H1 (cell line): Measurements from ENCODE around the gene NDUFB8.

ENCODE experiments used
- CBX5 ChIP-seq: fragments of 300-800, 300-1000 bp; sonication (generic); IDR thresholded peaks from 2 replicates; pipeline ENCODE4 v1.7.1; 2016; ENCODE audit warnings: antibody characterized with exemption, low read length, low read depth
- CBX8 ChIP-seq: fragments of 300-800, 300-1000 bp; sonication (generic); IDR thresholded peaks from 2 replicates; pipeline ENCODE4 v1.7.1; 2016; ENCODE audit warnings: low read depth, low read length, borderline replicate concordance
- CTCF ChIP-seq, 3 experiments: IDR thresholded peaks; 1 replicate in 2 of 3; 2 replicates in 1 of 3; pipeline versions ENCODE4 v1.5.1 to v1.6.1; 2011; ENCODE audit warnings: low read length in 3 of 3, mild to moderate bottlenecking in 3 of 3, inconsistent platforms in 2 of 3, low read depth in 1 of 3, moderate library complexity in 1 of 3; ENCODE audit not compliant: insufficient read depth in 1 of 3; ENCODE audit errors: control extremely low read depth in 1 of 3
- EP300 ChIP-seq, 2 experiments: IDR thresholded peaks; 1 replicate in 1 of 2; 2 replicates in 1 of 2; pipeline ENCODE4 v1.6.1; 2011 to 2012; ENCODE audit warnings: low read depth in 2 of 2, low read length in 2 of 2, mild to moderate bottlenecking in 2 of 2, borderline replicate concordance in 1 of 2, inconsistent platforms in 1 of 2, moderate library complexity in 1 of 2
- POLR2A ChIP-seq, 2 experiments: IDR thresholded peaks; 1 replicate in 1 of 2; 2 replicates in 1 of 2; pipeline ENCODE4 v1.6.1; 2011; ENCODE audit warnings: low read depth in 2 of 2, low read length in 2 of 2, mild to moderate bottlenecking in 2 of 2; ENCODE audit errors: control extremely low read depth in 1 of 2
- YY1 ChIP-seq: IDR thresholded peaks from 2 replicates; pipeline ENCODE4 v1.6.1; 2011; ENCODE audit warnings: low read depth, mild to moderate bottlenecking, low read length

GRCh38 chr10:100567826-100568225 is 38.2 kb upstream of the NDUFB8 start:
- TF ChIP-seq CTCF (IDR thresholded peaks at IDR 0.05; ENCODE audit: control extremely low read depth in 1 of 3, insufficient read depth in 1 of 3, low read depth in 1 of 3, low read length in 3 of 3) (no peak), EP300 (IDR thresholded peaks at IDR 0.05; ENCODE audit: borderline replicate concordance in 1 of 2, low read depth in 2 of 2, low read length in 2 of 2) (no peak), CBX8 (no peak), POLR2A (IDR thresholded peaks at IDR 0.05; ENCODE audit: control extremely low read depth in 1 of 2, low read depth in 2 of 2, low read length in 2 of 2) (no peak), YY1 (no peak), CBX5 (no peak)
